ENCODE data around the gene TMED6. TPM values are rescaled to one million over a fixed set of nuclear protein-coding genes. Genes with fewer than 3 reads are reported as not detected.

TMED6 gene
- total RNA-seq, 1 experiment from 2014 or later = 0.72 TPM

DNA sequence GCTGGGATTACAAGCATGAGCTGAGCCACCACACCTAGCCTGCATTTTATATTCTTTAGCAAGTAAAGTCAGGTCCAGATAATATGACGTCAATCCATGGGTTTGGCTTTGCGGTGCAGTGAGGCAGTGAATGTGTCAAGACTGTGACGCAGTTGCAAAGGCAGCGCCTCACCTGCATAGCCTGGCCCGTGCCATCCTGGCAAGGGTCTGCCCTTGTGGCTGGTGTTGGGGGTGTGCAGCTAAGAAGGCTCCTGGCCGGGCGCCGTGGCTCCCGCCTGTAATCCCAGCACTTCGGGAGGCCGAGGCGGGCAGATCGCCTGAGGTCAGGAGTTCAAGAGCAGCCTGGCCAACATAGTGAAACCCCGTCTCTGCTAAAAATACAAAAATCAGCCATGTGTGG lies 28.2 kb downstream of the TMED6 start:
- DNase-seq (ENCODE audit: low spot score) (no peak), ATAC-seq (no peak)
- POLR2A ChIA-PET = no interaction called here
- no peaks in the 10 kb centered on the region for H3K27me3 Mint-ChIP-seq (ENCODE audit: low read depth)
- CTCF ChIA-PET = interaction anchor here (1.2 to 2.1 kb wide), 2 partner anchors 12 to 173 kb away, joined by 4 to 7 read pairs; partner anchors contain the start of gene VPS4A
- H3K4me1 Mint-ChIP-seq = peaks cover 11% of the 10 kb centered on the region; the same call in 1 of the 2 replicates
- no peaks in the 10 kb centered on the region for H3K9me3 Mint-ChIP-seq
- H3K27ac Mint-ChIP-seq = no peak overlapping the region
- TF ChIP-seq, protein P1, sequence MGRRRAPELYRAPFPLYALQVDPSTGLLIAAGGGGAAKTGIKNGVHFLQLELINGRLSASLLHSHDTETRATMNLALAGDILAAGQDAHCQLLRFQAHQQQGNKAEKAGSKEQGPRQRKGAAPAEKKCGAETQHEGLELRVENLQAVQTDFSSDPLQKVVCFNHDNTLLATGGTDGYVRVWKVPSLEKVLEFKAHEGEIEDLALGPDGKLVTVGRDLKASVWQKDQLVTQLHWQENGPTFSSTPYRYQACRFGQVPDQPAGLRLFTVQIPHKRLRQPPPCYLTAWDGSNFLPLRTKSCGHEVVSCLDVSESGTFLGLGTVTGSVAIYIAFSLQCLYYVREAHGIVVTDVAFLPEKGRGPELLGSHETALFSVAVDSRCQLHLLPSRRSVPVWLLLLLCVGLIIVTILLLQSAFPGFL (CRISPR knock-in tag; IDR thresholded peaks at IDR 0.05; ENCODE audit: borderline replicate concordance) = no peak
- TF ChIP-seq CREM (CRISPR knock-in tag; IDR thresholded peaks at IDR 0.05) = no peak
- no peak for TF ChIP-seq RELA (CRISPR knock-in tag; IDR thresholded peaks at IDR 0.05; ENCODE audit: borderline replicate concordance)
- TF ChIP-seq, protein P2, sequence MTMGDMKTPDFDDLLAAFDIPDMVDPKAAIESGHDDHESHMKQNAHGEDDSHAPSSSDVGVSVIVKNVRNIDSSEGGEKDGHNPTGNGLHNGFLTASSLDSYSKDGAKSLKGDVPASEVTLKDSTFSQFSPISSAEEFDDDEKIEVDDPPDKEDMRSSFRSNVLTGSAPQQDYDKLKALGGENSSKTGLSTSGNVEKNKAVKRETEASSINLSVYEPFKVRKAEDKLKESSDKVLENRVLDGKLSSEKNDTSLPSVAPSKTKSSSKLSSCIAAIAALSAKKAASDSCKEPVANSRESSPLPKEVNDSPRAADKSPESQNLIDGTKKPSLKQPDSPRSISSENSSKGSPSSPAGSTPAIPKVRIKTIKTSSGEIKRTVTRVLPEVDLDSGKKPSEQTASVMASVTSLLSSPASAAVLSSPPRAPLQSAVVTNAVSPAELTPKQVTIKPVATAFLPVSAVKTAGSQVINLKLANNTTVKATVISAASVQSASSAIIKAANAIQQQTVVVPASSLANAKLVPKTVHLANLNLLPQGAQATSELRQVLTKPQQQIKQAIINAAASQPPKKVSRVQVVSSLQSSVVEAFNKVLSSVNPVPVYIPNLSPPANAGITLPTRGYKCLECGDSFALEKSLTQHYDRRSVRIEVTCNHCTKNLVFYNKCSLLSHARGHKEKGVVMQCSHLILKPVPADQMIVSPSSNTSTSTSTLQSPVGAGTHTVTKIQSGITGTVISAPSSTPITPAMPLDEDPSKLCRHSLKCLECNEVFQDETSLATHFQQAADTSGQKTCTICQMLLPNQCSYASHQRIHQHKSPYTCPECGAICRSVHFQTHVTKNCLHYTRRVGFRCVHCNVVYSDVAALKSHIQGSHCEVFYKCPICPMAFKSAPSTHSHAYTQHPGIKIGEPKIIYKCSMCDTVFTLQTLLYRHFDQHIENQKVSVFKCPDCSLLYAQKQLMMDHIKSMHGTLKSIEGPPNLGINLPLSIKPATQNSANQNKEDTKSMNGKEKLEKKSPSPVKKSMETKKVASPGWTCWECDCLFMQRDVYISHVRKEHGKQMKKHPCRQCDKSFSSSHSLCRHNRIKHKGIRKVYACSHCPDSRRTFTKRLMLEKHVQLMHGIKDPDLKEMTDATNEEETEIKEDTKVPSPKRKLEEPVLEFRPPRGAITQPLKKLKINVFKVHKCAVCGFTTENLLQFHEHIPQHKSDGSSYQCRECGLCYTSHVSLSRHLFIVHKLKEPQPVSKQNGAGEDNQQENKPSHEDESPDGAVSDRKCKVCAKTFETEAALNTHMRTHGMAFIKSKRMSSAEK (CRISPR knock-in tag; IDR thresholded peaks at IDR 0.05; ENCODE audit: borderline replicate concordance) = no peak
- H3K36me3 Mint-ChIP-seq = peaks cover 65% of the 10 kb centered on the region
- no peak overlapping the region for H3K4me3 Mint-ChIP-seq

DNA sequence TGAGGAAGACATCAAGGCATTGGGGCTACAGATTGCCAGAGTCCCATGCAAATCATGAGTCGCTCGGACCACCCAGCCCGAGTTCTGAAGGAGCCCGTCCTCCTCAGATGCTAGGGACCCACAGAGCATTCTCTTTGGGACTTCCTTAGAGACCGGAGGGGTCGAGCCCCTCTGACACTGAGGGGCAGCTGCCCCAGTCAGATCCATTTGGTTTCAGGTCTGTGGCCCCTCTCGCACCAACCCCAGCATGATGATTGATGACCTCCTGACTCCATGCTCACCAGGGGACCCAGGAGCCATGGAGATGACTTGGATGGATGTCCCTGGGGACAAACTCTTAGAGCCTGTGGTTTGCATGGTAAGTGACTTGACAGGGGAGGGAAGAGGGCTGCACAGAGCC lies 29.2 kb downstream of the TMED6 start:
- CTCF ChIA-PET = interaction anchor here (2.1 kb wide), 1 partner anchor 11 kb away, joined by 7 read pairs; the partner anchor contains the start of gene VPS4A
- Mint-ChIP-seq H3K4me3 (no peak overlapping the region), H3K36me3 (peaks cover 66% of the 10 kb centered on the region), H3K27ac (no peak overlapping the region), H3K9me3 (no peaks in the 10 kb centered on the region), H3K27me3 (ENCODE audit: low read depth) (no peaks in the 10 kb centered on the region), H3K4me1 (peaks cover 6% of the 10 kb centered on the region; the same call in 1 of the 2 replicates)
- POLR2A ChIA-PET = no interaction called here
- TF ChIP-seq NR1H2 (CRISPR knock-in tag; IDR thresholded peaks at IDR 0.05) (no peak), NFATC4 (CRISPR knock-in tag; IDR thresholded peaks at IDR 0.05) (no peak), CBFB (CRISPR knock-in tag; IDR thresholded peaks at IDR 0.05; ENCODE audit: low read depth) (no peak), SOX15 (CRISPR knock-in tag; IDR thresholded peaks at IDR 0.05) (no peak), NFE2L1 (CRISPR knock-in tag; IDR thresholded peaks at IDR 0.05) (no peak), CREM (CRISPR knock-in tag; IDR thresholded peaks at IDR 0.05) (no peak)
- TF ChIP-seq, protein P3, sequence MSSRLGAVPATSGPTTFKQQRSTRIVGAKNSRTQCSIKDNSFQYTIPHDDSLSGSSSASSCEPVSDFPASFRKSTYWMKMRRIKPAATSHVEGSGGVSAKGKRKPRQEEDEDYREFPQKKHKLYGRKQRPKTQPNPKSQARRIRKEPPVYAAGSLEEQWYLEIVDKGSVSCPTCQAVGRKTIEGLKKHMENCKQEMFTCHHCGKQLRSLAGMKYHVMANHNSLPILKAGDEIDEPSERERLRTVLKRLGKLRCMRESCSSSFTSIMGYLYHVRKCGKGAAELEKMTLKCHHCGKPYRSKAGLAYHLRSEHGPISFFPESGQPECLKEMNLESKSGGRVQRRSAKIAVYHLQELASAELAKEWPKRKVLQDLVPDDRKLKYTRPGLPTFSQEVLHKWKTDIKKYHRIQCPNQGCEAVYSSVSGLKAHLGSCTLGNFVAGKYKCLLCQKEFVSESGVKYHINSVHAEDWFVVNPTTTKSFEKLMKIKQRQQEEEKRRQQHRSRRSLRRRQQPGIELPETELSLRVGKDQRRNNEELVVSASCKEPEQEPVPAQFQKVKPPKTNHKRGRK (CRISPR knock-in tag; IDR thresholded peaks at IDR 0.05; ENCODE audit: borderline replicate concordance) = no peak
- TF ChIP-seq, protein P2 (CRISPR knock-in tag; IDR thresholded peaks at IDR 0.05; ENCODE audit: borderline replicate concordance) = no peak
- TF ChIP-seq, protein P4, sequence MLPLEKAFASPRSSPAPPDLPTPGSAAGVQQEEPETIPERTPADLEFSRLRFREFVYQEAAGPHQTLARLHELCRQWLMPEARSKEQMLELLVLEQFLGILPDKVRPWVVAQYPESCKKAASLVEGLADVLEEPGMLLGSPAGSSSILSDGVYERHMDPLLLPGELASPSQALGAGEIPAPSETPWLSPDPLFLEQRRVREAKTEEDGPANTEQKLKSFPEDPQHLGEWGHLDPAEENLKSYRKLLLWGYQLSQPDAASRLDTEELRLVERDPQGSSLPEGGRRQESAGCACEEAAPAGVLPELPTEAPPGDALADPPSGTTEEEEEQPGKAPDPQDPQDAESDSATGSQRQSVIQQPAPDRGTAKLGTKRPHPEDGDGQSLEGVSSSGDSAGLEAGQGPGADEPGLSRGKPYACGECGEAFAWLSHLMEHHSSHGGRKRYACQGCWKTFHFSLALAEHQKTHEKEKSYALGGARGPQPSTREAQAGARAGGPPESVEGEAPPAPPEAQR (CRISPR knock-in tag; IDR thresholded peaks at IDR 0.05) = no peak
- TF ChIP-seq, protein P5, sequence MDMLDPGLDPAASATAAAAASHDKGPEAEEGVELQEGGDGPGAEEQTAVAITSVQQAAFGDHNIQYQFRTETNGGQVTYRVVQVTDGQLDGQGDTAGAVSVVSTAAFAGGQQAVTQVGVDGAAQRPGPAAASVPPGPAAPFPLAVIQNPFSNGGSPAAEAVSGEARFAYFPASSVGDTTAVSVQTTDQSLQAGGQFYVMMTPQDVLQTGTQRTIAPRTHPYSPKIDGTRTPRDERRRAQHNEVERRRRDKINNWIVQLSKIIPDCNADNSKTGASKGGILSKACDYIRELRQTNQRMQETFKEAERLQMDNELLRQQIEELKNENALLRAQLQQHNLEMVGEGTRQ (CRISPR knock-in tag; IDR thresholded peaks at IDR 0.05) = no peak
- TF ChIP-seq, protein P6, sequence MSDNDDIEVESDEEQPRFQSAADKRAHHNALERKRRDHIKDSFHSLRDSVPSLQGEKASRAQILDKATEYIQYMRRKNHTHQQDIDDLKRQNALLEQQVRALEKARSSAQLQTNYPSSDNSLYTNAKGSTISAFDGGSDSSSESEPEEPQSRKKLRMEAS (CRISPR knock-in tag; IDR thresholded peaks at IDR 0.05) = no peak
- no peak for ATAC-seq
- no peak for DNase-seq (ENCODE audit: low spot score)

Data from WTC11 (cell line).